Activated CD4-positive, alpha-beta T cell treated with anti-CD3 and anti-CD28 coated beads, Interleukin-2, amount 10 ng/mL, durations not matched to agents 7 days and 5 days (primary cell): ENCODE measurements around the gene TLK1. TPM values are rescaled to one million over a fixed set of nuclear protein-coding genes. Genes with fewer than 3 reads are reported as not detected.

Experiments
- CTCF ChIA-PET: fragments of 350-600 bp; sonication (Branson Sonifier 250); formaldehyde crosslinking; loops from one replicate; lab custom pipeline; 2021; ENCODE audit warnings: antibody characterized with exemption; lab: Charles Lee
- POLR2A ChIA-PET: fragments of 350-600 bp; sonication (Branson Sonifier 250); formaldehyde crosslinking; loops from one replicate; lab custom pipeline; 2021; ENCODE audit warnings: antibody characterized with exemption; lab: Charles Lee
- DNase-seq: peaks from one replicate; pipeline ENCODE4 v3.0.0-alpha.2; 2020
- H3K27ac Mint-ChIP-seq: one replicate; pipeline ENCODE4 v1.8.0; 2021; ENCODE audit warnings: mild to moderate bottlenecking, moderate library complexity, mixed read lengths
- H3K27me3 Mint-ChIP-seq: one replicate; pipeline ENCODE4 v1.8.0; 2021; ENCODE audit warnings: mixed read lengths
- H3K36me3 Mint-ChIP-seq: one replicate; pipeline ENCODE4 v1.8.0; 2021; ENCODE audit warnings: low read depth, mixed read lengths
- H3K4me1 Mint-ChIP-seq: one replicate; pipeline ENCODE4 v1.8.0; 2021; ENCODE audit warnings: mixed read lengths
- H3K4me3 Mint-ChIP-seq: one replicate; pipeline ENCODE4 v1.8.0; 2021; ENCODE audit warnings: mild to moderate bottlenecking, moderate library complexity, mixed read lengths
- H3K9me3 Mint-ChIP-seq: one replicate; pipeline ENCODE4 v1.8.0; 2021; ENCODE audit warnings: mixed read lengths
- total RNA-seq, 2 experiments: library from RNA; stranded (reverse); gene quantifications; one replicate each; pipeline ENCODE4 v1.2.3, GENCODE V29; 2021

TLK1 gene
- total RNA-seq, 2 experiments from 2014 or later: 87.1 to 92.5 TPM

- POLR2A ChIA-PET: no interaction called here
- no peak overlapping the region for H3K27ac Mint-ChIP-seq
- H3K9me3 Mint-ChIP-seq: peaks cover 2% of the 10 kb centered on the region
- CTCF ChIA-PET: no interaction called here
- no peaks in the 10 kb centered on the region for H3K4me1 Mint-ChIP-seq
- H3K27me3 Mint-ChIP-seq: no peaks in the 10 kb centered on the region
- H3K36me3 Mint-ChIP-seq: peaks cover 1% of the 10 kb centered on the region
- DNase-seq: no peak
- no peak overlapping the region for H3K4me3 Mint-ChIP-seq
Observed at GRCh38 chr2:171185165-171185818, 24.6 kb upstream of the TLK1 start.

- no peak overlapping the region for H3K4me3 Mint-ChIP-seq
- H3K27me3 Mint-ChIP-seq: no peaks in the 10 kb centered on the region
- no peaks in the 10 kb centered on the region for H3K4me1 Mint-ChIP-seq
- H3K27ac Mint-ChIP-seq: no peak overlapping the region
- no peaks in the 10 kb centered on the region for H3K9me3 Mint-ChIP-seq
- DNase-seq: no peak
- no peaks in the 10 kb centered on the region for H3K36me3 Mint-ChIP-seq
- ChIA-PET POLR2A (no interaction called here), CTCF (interaction anchor here (0.6 to 1.1 kb wide), 3 partner anchors 12 to 107 kb away, joined by 3 read pairs; no protein-coding TSS in a partner anchor)
Observed at GRCh38 chr2:171181064-171182049, 20.7 kb upstream of the TLK1 start.

GRCh38 chr2:171180229-171180930 is 19.7 kb upstream of the TLK1 start:
- Mint-ChIP-seq H3K27me3 (no peaks in the 10 kb centered on the region), H3K4me3 (no peak overlapping the region), H3K27ac (no peak overlapping the region), H3K4me1 (no peaks in the 10 kb centered on the region), H3K36me3 (no peaks in the 10 kb centered on the region), H3K9me3 (no peaks in the 10 kb centered on the region)
- DNase-seq: no peak
- ChIA-PET CTCF (interaction anchor here (0.7 kb wide), 1 partner anchor 1692 kb away, joined by 3 read pairs; no protein-coding TSS in a partner anchor), POLR2A (no interaction called here)

GRCh38 chr2:171178993-171179392 is 18.3 kb upstream of the TLK1 start:
- H3K4me1 Mint-ChIP-seq: no peaks in the 10 kb centered on the region
- POLR2A ChIA-PET: no interaction called here
- CTCF ChIA-PET: interaction anchor here (1.4 to 1.9 kb wide), 2 partner anchors 17 to 255 kb away, joined by 3 to 6 read pairs; partner anchors contain the start of genes DCAF17 and METTL8
- no peaks in the 10 kb centered on the region for H3K27me3 Mint-ChIP-seq
- DNase-seq: no peak
- H3K36me3 Mint-ChIP-seq: no peaks in the 10 kb centered on the region
- no peaks in the 10 kb centered on the region for H3K9me3 Mint-ChIP-seq
- no peak overlapping the region for H3K27ac Mint-ChIP-seq
- no peak overlapping the region for H3K4me3 Mint-ChIP-seq

GRCh38 chr2:171176516-171176915 is 15.8 kb upstream of the TLK1 start:
- CTCF ChIA-PET: interaction anchor here (2.5 kb wide), 1 partner anchor 14 kb away, joined by 12 read pairs; no protein-coding TSS in a partner anchor
- Mint-ChIP-seq H3K27me3 (no peaks in the 10 kb centered on the region), H3K9me3 (peaks cover 5% of the 10 kb centered on the region), H3K36me3 (peaks cover 2% of the 10 kb centered on the region), H3K4me3 (no peak overlapping the region), H3K27ac (no peak overlapping the region), H3K4me1 (peaks cover 8% of the 10 kb centered on the region)
- POLR2A ChIA-PET: no interaction called here
- DNase-seq: no peak

- Mint-ChIP-seq H3K36me3 (peaks cover 2% of the 10 kb centered on the region), H3K4me3 (no peak overlapping the region), H3K4me1 (peaks cover 8% of the 10 kb centered on the region), H3K27me3 (no peaks in the 10 kb centered on the region), H3K9me3 (peaks cover 5% of the 10 kb centered on the region), H3K27ac (no peak overlapping the region)
- no peak for DNase-seq
- POLR2A ChIA-PET: interaction anchor here (0.6 kb wide), 1 partner anchor 336 kb away, joined by 3 read pairs; no protein-coding TSS in a partner anchor
- CTCF ChIA-PET: interaction anchor here (1.0 to 1.5 kb wide), 3 partner anchors 9 to 42 kb away, joined by 3 read pairs; no protein-coding TSS in a partner anchor
Observed at GRCh38 chr2:171174075-171174474, 13.4 kb upstream of the TLK1 start.

GRCh38 chr2:171173087-171173486 is 12.4 kb upstream of the TLK1 start:
- H3K27ac Mint-ChIP-seq: no peak overlapping the region
- DNase-seq: no peak
- CTCF ChIA-PET: interaction anchor here (0.7 to 1.5 kb wide), 2 partner anchors 10 to 19 kb away, joined by 3 to 4 read pairs; no protein-coding TSS in a partner anchor

GRCh38 chr2:171171808-171172207 is 11.1 kb upstream of the TLK1 start:
- H3K27ac Mint-ChIP-seq: no peak overlapping the region
- DNase-seq: no peak
- ChIA-PET CTCF (interaction anchor here (0.6 kb wide), 1 partner anchor 78 kb away, joined by 4 read pairs; no protein-coding TSS in a partner anchor), POLR2A (interaction anchor here (1.0 kb wide), 1 partner anchor 29 kb away, joined by 3 read pairs; no protein-coding TSS in a partner anchor)
- H3K4me3 Mint-ChIP-seq: no peak overlapping the region
- peaks cover 2% of the 10 kb centered on the region for H3K36me3 Mint-ChIP-seq
- peaks cover 7% of the 10 kb centered on the region for H3K9me3 Mint-ChIP-seq
- H3K27me3 Mint-ChIP-seq: peaks cover 3% of the 10 kb centered on the region
- H3K4me1 Mint-ChIP-seq: peaks cover 8% of the 10 kb centered on the region

More at GRCh38 chr2:171173087-171173486, 12.4 kb upstream of the TLK1 start:
- Mint-ChIP-seq H3K36me3 (peaks cover 2% of the 10 kb centered on the region), H3K4me3 (no peak overlapping the region), H3K9me3 (peaks cover 5% of the 10 kb centered on the region), H3K4me1 (peaks cover 8% of the 10 kb centered on the region), H3K27me3 (no peaks in the 10 kb centered on the region)
- POLR2A ChIA-PET: no interaction called here

- H3K9me3 Mint-ChIP-seq: peaks cover 7% of the 10 kb centered on the region
- no peak overlapping the region for H3K27ac Mint-ChIP-seq
- H3K36me3 Mint-ChIP-seq: peaks cover 2% of the 10 kb centered on the region
- H3K4me3 Mint-ChIP-seq: no peak overlapping the region
- ChIA-PET POLR2A (no interaction called here), CTCF (interaction anchor here (0.9 kb wide), 1 partner anchor 12 kb away, joined by 3 read pairs; no protein-coding TSS in a partner anchor)
- H3K27me3 Mint-ChIP-seq: peaks cover 3% of the 10 kb centered on the region
- peaks cover 8% of the 10 kb centered on the region for H3K4me1 Mint-ChIP-seq
- no peak for DNase-seq
Observed at GRCh38 chr2:171169839-171170238, 9.1 kb upstream of the TLK1 start.

GRCh38 chr2:171169333-171169732 is 8.6 kb upstream of the TLK1 start:
- Mint-ChIP-seq H3K4me3 (no peak overlapping the region), H3K36me3 (peaks cover 2% of the 10 kb centered on the region), H3K27ac (no peak overlapping the region), H3K27me3 (peaks cover 3% of the 10 kb centered on the region), H3K9me3 (peaks cover 7% of the 10 kb centered on the region), H3K4me1 (peaks cover 8% of the 10 kb centered on the region)
- ChIA-PET POLR2A (interaction anchor here (0.6 kb wide), 1 partner anchor 8 kb away, joined by 3 read pairs; no protein-coding TSS in a partner anchor), CTCF (interaction anchor here (0.9 kb wide), 1 partner anchor 12 kb away, joined by 3 read pairs; no protein-coding TSS in a partner anchor)
- no peak for DNase-seq

- H3K4me3 Mint-ChIP-seq: no peak overlapping the region
- CTCF ChIA-PET: interaction anchor here (0.9 kb wide), 1 partner anchor 11 kb away, joined by 3 read pairs; no protein-coding TSS in a partner anchor
- POLR2A ChIA-PET: no interaction called here
Observed at GRCh38 chr2:171167352-171167997, 6.8 kb upstream of the TLK1 start.

More at GRCh38 chr2:171167352-171167997, 6.8 kb upstream of the TLK1 start:
- H3K36me3 Mint-ChIP-seq: no peaks in the 10 kb centered on the region
- no peak overlapping the region for H3K27ac Mint-ChIP-seq
- peaks cover 3% of the 10 kb centered on the region for H3K27me3 Mint-ChIP-seq
- peaks cover 19% of the 10 kb centered on the region for H3K4me1 Mint-ChIP-seq
- DNase-seq: no peak
- peaks cover 5% of the 10 kb centered on the region for H3K9me3 Mint-ChIP-seq
